Vagina (tissue), 2 donors: ENCODE results near the gene ABCB8.

Experiments
- CTCF ChIP-seq, 3 experiments: fragments of 450-650 bp in 2 of 3; fragments of 200-600 bp in 1 of 3; sonication (generic) in 1 of 3; IDR thresholded peaks; one replicate each; pipeline ENCODE4 v1.5.1; 2017 to 2019; ENCODE audit warnings: antibody characterized with exemption in 3 of 3, mild to moderate bottlenecking in 2 of 3, moderate library complexity in 2 of 3
- POLR2AphosphoS5 ChIP-seq, 2 donors: sonication (generic); formaldehyde crosslinking; IDR thresholded peaks; one replicate each; pipeline ENCODE4 v1.9.0; 2017; ENCODE audit warnings: antibody characterized with exemption in 2 of 2, mild to moderate bottlenecking in 2 of 2, low read depth in 1 of 2; ENCODE audit not compliant: insufficient read depth in 1 of 2

- TF ChIP-seq POLR2AphosphoS5 (IDR thresholded peaks at IDR 0.05; ENCODE audit: insufficient read depth in 1 of 2, low read depth in 1 of 2) (no peak), CTCF (IDR thresholded peaks at IDR 0.05) (no peak)
Observed at GRCh38 chr7:151093748-151094147, 65.5 kb downstream of the ABCB8 start.
